Activated CD4-positive, alpha-beta T cell treated with anti-CD3 and anti-CD28 coated beads, Interleukin-2, amount 50 U/mL, for 16 hours (primary cell): ENCODE measurements around the gene DCHS2.
"Not testable (repeated sequence)": the region's sequence is repeated elsewhere in the genome, so short reads cannot be mapped to it uniquely, and the experiment has no call there.

ENCODE experiments used
- DNase-seq: peaks from one replicate; pipeline ENCODE4 v3.0.0-alpha.2; 2020

Gene DCHS2

GRCh38 chr4:154313004-154313585 is 178.5 kb downstream of the DCHS2 start:
- no peak for DNase-seq

GRCh38 chr4:154312246-154312645 is 179.4 kb downstream of the DCHS2 start:
- DNase-seq = no peak

GRCh38 chr4:154310578-154310977 is 181.0 kb downstream of the DCHS2 start:
- no peak for DNase-seq

GRCh38 chr4:154308207-154308606 is 183.4 kb downstream of the DCHS2 start:
- no peak for DNase-seq

GRCh38 chr4:154307451-154307850 is 184.1 kb downstream of the DCHS2 start:
- DNase-seq = no peak

GRCh38 chr4:154305616-154306015 is 186.0 kb downstream of the DCHS2 start:
- no peak for DNase-seq

GRCh38 chr4:154304679-154305078 is 186.9 kb downstream of the DCHS2 start:
- no peak for DNase-seq

GRCh38 chr4:154294652-154295350 is 196.8 kb downstream of the DCHS2 start:
- DNase-seq = no peak

GRCh38 chr4:154293427-154293826 is 198.2 kb downstream of the DCHS2 start:
- DNase-seq = no peak

GRCh38 chr4:154292589-154292988 is 199.0 kb downstream of the DCHS2 start:
- no peak for DNase-seq

- DNase-seq = no peak
These were observed 214.4 kb downstream of the DCHS2 start for GRCh38 chr4:154277172-154277571.

GRCh38 chr4:154276496-154276895 is 215.1 kb downstream of the DCHS2 start:
- no peak for DNase-seq

- no peak for DNase-seq
These were observed 236.6 kb downstream of the DCHS2 start for GRCh38 chr4:154254999-154255398.

GRCh38 chr4:154234576-154234975 is 257.0 kb downstream of the DCHS2 start:
- no peak for DNase-seq

- DNase-seq = no peak
These were observed 259.7 kb downstream of the DCHS2 start for GRCh38 chr4:154231806-154232478.

- no peak for DNase-seq
These were observed 260.9 kb downstream of the DCHS2 start for GRCh38 chr4:154230723-154231122.

GRCh38 chr4:154230091-154230490 is 261.5 kb downstream of the DCHS2 start:
- no peak for DNase-seq

GRCh38 chr4:154222875-154223274 is 268.7 kb downstream of the DCHS2 start:
- DNase-seq = no peak

GRCh38 chr4:154218051-154218450 is 273.5 kb downstream of the DCHS2 start:
- DNase-seq = no peak

GRCh38 chr4:154217384-154217783 is 274.2 kb downstream of the DCHS2 start:
- not testable (repeated sequence) for DNase-seq

- DNase-seq = no peak
These were observed 280.1 kb downstream of the DCHS2 start for GRCh38 chr4:154211506-154211905.

- no peak for DNase-seq
These were observed 283.2 kb downstream of the DCHS2 start for GRCh38 chr4:154208424-154208823.

- DNase-seq = no peak
These were observed 286.1 kb downstream of the DCHS2 start for GRCh38 chr4:154205471-154205870.

GRCh38 chr4:154194649-154195048 is 296.9 kb downstream of the DCHS2 start:
- no peak for DNase-seq
